Upper lobe of left lung (tissue), 6 donors: ENCODE results near the gene CDH18. TPM values are rescaled to one million over a fixed set of nuclear protein-coding genes. Genes with fewer than 3 reads are reported as not detected.

ENCODE experiments used
- ATAC-seq, 2 donors: fragments of 200-7000 bp; cut with Tn5 transposase; one replicate each; pipeline ENCODE4 v1.9.1; 2022; ENCODE audit warnings: mild to moderate bottlenecking in 2 of 2, moderate library complexity in 2 of 2; ENCODE audit not compliant: low FRiP score in 2 of 2
- DNase-seq, 2 donors: peaks; one replicate each; pipeline ENCODE4 v3.0.0-alpha.2; 2019 to 2020
- H3K27ac ChIP-seq, 4 donors: fragments of 200-600 bp; sonication (generic); one replicate each; pipeline ENCODE4 v1.5.1; 2016 to 2019
- H3K27me3 ChIP-seq, 4 donors: fragments of 200-600 bp; sonication (generic); one replicate each; pipeline ENCODE4 v1.5.1; 2017 to 2019
- H3K36me3 ChIP-seq, 4 donors: fragments of 200-600 bp; sonication (generic); one replicate each; pipeline ENCODE4 v1.5.1; 2016 to 2019
- H3K4me1 ChIP-seq, 4 donors: fragments of 200-600 bp; sonication (generic); one replicate each; pipeline ENCODE4 v1.5.1; 2018 to 2019
- H3K4me3 ChIP-seq, 4 donors: fragments of 200-600 bp; sonication (generic); one replicate each; pipeline ENCODE4 v1.5.1; 2017 to 2019; ENCODE audit warnings: mild to moderate bottlenecking in 2 of 4, moderate library complexity in 1 of 4
- H3K9me3 ChIP-seq, 4 donors: fragments of 200-600 bp; sonication (generic); one replicate each; pipeline ENCODE4 v1.5.1; 2018 to 2019
- CTCF ChIP-seq, 6 experiments: fragments of 450-650 bp in 4 of 6; fragments of 200-600 bp in 2 of 6; sonication (generic) in 2 of 6; IDR thresholded peaks; one replicate each; pipeline ENCODE4 v1.5.1; 2016 to 2019; ENCODE audit warnings: antibody characterized with exemption in 6 of 6
- EP300 ChIP-seq, 4 donors: sonication (generic); formaldehyde crosslinking; IDR thresholded peaks; one replicate each; pipeline ENCODE4 v1.5.1; 2017; ENCODE audit warnings: antibody characterized with exemption in 4 of 4, control low read depth in 2 of 4
- POLR2A ChIP-seq, 4 donors: fragments of 450-650 bp; IDR thresholded peaks; one replicate each; pipeline ENCODE4 v1.5.1; 2016 to 2017; ENCODE audit warnings: antibody characterized with exemption in 4 of 4, mild to moderate bottlenecking in 2 of 4
- POLR2AphosphoS5 ChIP-seq, 2 donors: sonication (generic); formaldehyde crosslinking; IDR thresholded peaks; one replicate each; pipeline ENCODE4 v1.5.1; 2017; ENCODE audit warnings: antibody characterized with exemption in 2 of 2
- WGBS, 2 donors: methylation state at CpG; one replicate each; pipeline ENCODE4 v1.1.5; 2017 to 2018; 5-methylcytosine and 5-hydroxymethylcytosine counted together
- total RNA-seq, 6 donors: library from RNA; depleted of rRNA in 4 of 6; stranded (reverse); fragments of >200 nt in 4 of 6; gene quantifications; one replicate each; pipeline versions ENCODE4 v1.1.0 to v1.2.1, GENCODE V29; 2016 to 2021
- donor health status: DM: no; HTN: no; CAD: no; lungs with moderate emphysema.
- donor health status: DM: no; HTN: yes; CAD: no; lungs with severe emphysema.

The CDH18 gene
- total RNA-seq, 6 donors from 2014 or later, result not detected

DNA sequence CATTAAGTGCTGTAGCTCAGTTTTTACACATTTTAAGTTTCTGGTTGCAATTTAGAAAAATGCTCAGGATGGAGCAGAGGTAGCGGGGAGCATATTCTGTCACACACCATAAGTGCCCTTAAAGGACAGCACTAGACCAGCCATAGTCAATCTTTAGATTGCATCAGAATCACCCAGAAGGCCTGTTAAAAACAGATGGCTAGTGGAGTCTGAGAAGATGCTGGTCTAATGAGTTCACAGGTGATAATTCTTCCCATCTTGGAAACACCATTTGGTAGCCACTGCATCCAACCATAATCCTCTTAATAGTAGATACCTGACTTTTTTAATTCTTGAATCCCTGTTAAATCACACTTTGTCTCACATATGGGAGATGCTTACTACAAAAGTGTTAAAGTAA lies 113.2 kb downstream of the CDH18 start:
- Histone ChIP-seq H3K27me3 (no peaks in the 10 kb centered on the region), H3K9me3 (peaks cover 0 to 8% (median 2%) of the 10 kb centered on the region in 4 donors), H3K36me3 (no peaks in the 10 kb centered on the region), H3K27ac (no peak overlapping the region), H3K4me1 (no peaks in the 10 kb centered on the region), H3K4me3 (no peak overlapping the region)
- ATAC-seq (no peak), DNase-seq (no peak)
- TF ChIP-seq POLR2AphosphoS5 (IDR thresholded peaks at IDR 0.05), result no peak
- no peak for TF ChIP-seq CTCF (IDR thresholded peaks at IDR 0.05)
- TF ChIP-seq POLR2A (IDR thresholded peaks at IDR 0.05), result no peak
- no peak for TF ChIP-seq EP300 (IDR thresholded peaks at IDR 0.05)
- 89 to 96% methylated on average over 1 of the region's 1 CpG for WGBS, 2 donors

DNA sequence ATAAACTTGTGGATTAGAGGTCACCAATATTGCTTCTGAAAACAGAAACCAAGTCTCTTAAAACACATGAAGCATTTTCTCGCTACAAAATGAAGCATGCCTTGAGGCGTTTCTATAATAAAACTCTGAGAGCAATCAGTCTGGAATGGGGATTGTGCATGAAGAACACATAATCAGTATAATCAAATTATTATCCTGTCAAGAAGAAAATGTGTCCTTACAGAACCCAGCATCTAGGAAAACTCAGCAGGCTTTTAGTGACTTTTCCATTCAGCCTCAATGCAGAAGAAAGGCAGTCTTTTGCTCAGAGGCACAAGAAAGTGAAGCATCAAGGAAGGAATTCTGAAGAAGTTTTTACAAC lies 121.9 kb downstream of the CDH18 start:
- TF ChIP-seq EP300 (IDR thresholded peaks at IDR 0.05) (no peak), POLR2AphosphoS5 (IDR thresholded peaks at IDR 0.05) (no peak), CTCF (IDR thresholded peaks at IDR 0.05) (no peak), POLR2A (IDR thresholded peaks at IDR 0.05) (no peak)
- Histone ChIP-seq H3K4me1 (no peaks in the 10 kb centered on the region), H3K9me3 (no peaks in the 10 kb centered on the region), H3K36me3 (no peaks in the 10 kb centered on the region), H3K27ac (no peak overlapping the region), H3K4me3 (no peak overlapping the region), H3K27me3 (no peaks in the 10 kb centered on the region)
- DNase-seq (no peak), ATAC-seq (no peak)
- 82 to 87% methylated on average over 2 of the region's 2 CpGs for WGBS, 2 donors

GRCh38 chr5:19865336-19866089 lies 122.5 kb downstream of the CDH18 start:
- TF ChIP-seq POLR2A (IDR thresholded peaks at IDR 0.05), result no peak
- no peak for TF ChIP-seq EP300 (IDR thresholded peaks at IDR 0.05)
- TF ChIP-seq POLR2AphosphoS5 (IDR thresholded peaks at IDR 0.05), result no peak
- no peak for TF ChIP-seq CTCF (IDR thresholded peaks at IDR 0.05)
- no peak overlapping the region for H3K4me3 ChIP-seq

DNA sequence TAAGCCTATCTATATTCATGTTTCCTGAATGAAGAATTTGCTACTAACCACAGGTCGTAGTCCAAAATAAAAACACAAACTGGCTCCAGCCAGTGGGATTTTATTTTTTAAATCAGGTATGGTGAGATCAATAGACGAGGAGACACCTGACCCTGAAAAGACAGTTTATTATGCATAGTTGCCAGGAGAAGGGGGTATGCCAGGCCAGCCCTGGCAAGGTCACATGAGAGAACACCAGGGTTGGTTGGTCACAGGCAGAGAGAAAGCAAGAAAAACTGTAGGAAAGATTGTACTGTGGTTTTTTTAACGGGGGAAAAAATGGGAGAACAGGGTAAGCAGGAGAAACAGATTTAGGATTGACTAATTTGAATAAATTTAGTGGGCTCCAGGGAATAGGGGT lies 125.3 kb downstream of the CDH18 start:
- DNase-seq (no peak), ATAC-seq (no peak)
- H3K4me3 ChIP-seq, result no peak overlapping the region
- H3K27ac ChIP-seq, result no peak overlapping the region
- 69 to 78% methylated on average over 3 of the region's 3 CpGs for WGBS, 2 donors
- H3K9me3 ChIP-seq, result no peaks in the 10 kb centered on the region
- no peaks in the 10 kb centered on the region for H3K27me3 ChIP-seq
- no peak for TF ChIP-seq CTCF (IDR thresholded peaks at IDR 0.05)
- TF ChIP-seq EP300 (IDR thresholded peaks at IDR 0.05), result no peak
- no peak for TF ChIP-seq POLR2A (IDR thresholded peaks at IDR 0.05)
- TF ChIP-seq POLR2AphosphoS5 (IDR thresholded peaks at IDR 0.05), result no peak
- no peaks in the 10 kb centered on the region for H3K36me3 ChIP-seq
- H3K4me1 ChIP-seq, result no peaks in the 10 kb centered on the region

More at GRCh38 chr5:19865336-19866089, 122.5 kb downstream of the CDH18 start:
- H3K27ac ChIP-seq, result no peak overlapping the region
- no peak for DNase-seq
- ATAC-seq, result no peak
- no peaks in the 10 kb centered on the region for H3K4me1 ChIP-seq
- H3K27me3 ChIP-seq, result no peaks in the 10 kb centered on the region
- WGBS, 2 donors, result 80 to 86% methylated on average over 6 of the region's 6 CpGs
- no peaks in the 10 kb centered on the region for H3K9me3 ChIP-seq
- no peaks in the 10 kb centered on the region for H3K36me3 ChIP-seq

DNA sequence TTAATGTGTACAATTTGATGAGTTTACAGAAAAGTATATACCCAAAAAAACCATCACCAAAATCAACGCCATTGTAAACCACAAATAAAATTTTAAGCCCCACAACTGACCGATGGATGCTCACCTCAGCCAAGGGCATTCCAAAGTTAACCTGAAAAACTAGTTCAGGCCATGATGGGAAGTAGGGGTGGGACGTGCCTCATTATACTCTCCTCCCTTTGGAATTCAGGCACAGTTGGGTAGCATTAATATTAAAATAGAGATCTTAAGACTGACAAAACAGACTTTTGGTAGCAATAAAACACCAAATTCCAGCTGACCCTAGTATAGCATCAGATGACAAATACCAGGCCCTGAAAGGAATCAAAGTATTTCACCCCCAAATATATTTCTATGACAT lies 129.0 kb downstream of the CDH18 start:
- no peak for ATAC-seq
- TF ChIP-seq POLR2AphosphoS5 (IDR thresholded peaks at IDR 0.05), result no peak
- TF ChIP-seq POLR2A (IDR thresholded peaks at IDR 0.05), result no peak
- TF ChIP-seq CTCF (IDR thresholded peaks at IDR 0.05), result no peak
- TF ChIP-seq EP300 (IDR thresholded peaks at IDR 0.05), result no peak
- 66 to 89% methylated on average over 3 of the region's 3 CpGs for WGBS, 2 donors

More for the DNA sequence above, 129.0 kb downstream of the CDH18 start:
- Histone ChIP-seq H3K27ac (no peak overlapping the region), H3K27me3 (no peaks in the 10 kb centered on the region), H3K36me3 (no peaks in the 10 kb centered on the region), H3K4me1 (no peaks in the 10 kb centered on the region), H3K4me3 (no peak overlapping the region), H3K9me3 (no peaks in the 10 kb centered on the region)
- no peak for DNase-seq
